ENCODE results near the gene OTC. TPM values are rescaled to one million over a fixed set of nuclear protein-coding genes. Genes with fewer than 3 reads are reported as not detected.

OTC gene
- polyA plus RNA-seq, 1 donor (not counting 4 experiments of a cell fraction or from before 2014, with no cell fraction given): not detected

DNA sequence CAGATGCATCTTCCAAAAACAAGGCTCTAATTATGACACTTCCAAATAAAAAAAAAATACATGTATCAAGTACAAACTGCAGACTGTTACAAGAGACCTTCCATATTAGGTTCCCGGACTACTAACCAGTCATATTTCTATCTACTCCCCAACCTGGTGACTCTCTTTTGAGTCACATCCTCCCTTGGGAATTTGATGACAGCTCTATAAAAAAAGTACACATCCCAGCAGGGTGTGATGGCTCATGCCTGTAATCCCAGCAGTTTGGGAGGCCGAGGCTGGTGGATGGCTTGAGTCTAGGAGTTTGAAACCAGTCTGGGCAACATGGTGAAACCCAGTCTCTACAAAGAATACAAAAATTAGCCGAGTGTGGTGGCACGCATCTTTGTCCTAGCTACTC is 40.0 kb upstream of the OTC start:
- no peaks in the 10 kb centered on the region for H3K9me3 ChIP-seq (ENCODE audit: control insufficient read depth, low read depth, low read length)
- H3K36me3 ChIP-seq (ENCODE audit: control insufficient read depth in 2 of 2, extremely low read depth in 1 of 2, insufficient read depth in 2 of 2, low read length in 2 of 2): no peaks in the 10 kb centered on the region
- H2AFZ ChIP-seq (ENCODE audit: control insufficient read depth, low read length): no peak overlapping the region
- H3K4me1 ChIP-seq (ENCODE audit: control insufficient read depth, extremely low read depth, insufficient read depth, low read length): peaks cover 18% of the 10 kb centered on the region
- DNase-seq (ENCODE audit: low read depth, low spot score) (no peak), FAIRE-seq (peak; percentile 36)
- dilution Hi-C loops (cut with MboI; ENCODE audit: extremely low pct_ligation_motif_present, low sequenced_read_pairs): no loop called here
- H3K9me1 ChIP-seq (ENCODE audit: control insufficient read depth, extremely low read depth, insufficient read depth, low read length): no peaks in the 10 kb centered on the region
- no peaks in the 10 kb centered on the region for H3K79me2 ChIP-seq (ENCODE audit: control insufficient read depth, insufficient read depth, low read length)
- no peak overlapping the region for H3K4me3 ChIP-seq (ENCODE audit: control insufficient read depth in 2 of 3, extremely low read depth in 1 of 3, insufficient read depth in 2 of 3, low read depth in 1 of 3, low read length in 3 of 3)
- peak overlapping the region; percentile 22 for H3K4me2 ChIP-seq (ENCODE audit: control insufficient read depth, extremely low read depth, insufficient read depth, low read depth, low read length)
- H4K20me1 ChIP-seq (ENCODE audit: control insufficient read depth, extremely low read depth, insufficient read depth, low read length): no peaks in the 10 kb centered on the region
- H3K9ac ChIP-seq (ENCODE audit: control insufficient read depth, extremely low read depth, insufficient read depth, low read length): no peak overlapping the region
- no peak for TF ChIP-seq EZH2 (IDR thresholded peaks at IDR 0.05; ENCODE audit: low read length)
- TF ChIP-seq, protein P1, sequence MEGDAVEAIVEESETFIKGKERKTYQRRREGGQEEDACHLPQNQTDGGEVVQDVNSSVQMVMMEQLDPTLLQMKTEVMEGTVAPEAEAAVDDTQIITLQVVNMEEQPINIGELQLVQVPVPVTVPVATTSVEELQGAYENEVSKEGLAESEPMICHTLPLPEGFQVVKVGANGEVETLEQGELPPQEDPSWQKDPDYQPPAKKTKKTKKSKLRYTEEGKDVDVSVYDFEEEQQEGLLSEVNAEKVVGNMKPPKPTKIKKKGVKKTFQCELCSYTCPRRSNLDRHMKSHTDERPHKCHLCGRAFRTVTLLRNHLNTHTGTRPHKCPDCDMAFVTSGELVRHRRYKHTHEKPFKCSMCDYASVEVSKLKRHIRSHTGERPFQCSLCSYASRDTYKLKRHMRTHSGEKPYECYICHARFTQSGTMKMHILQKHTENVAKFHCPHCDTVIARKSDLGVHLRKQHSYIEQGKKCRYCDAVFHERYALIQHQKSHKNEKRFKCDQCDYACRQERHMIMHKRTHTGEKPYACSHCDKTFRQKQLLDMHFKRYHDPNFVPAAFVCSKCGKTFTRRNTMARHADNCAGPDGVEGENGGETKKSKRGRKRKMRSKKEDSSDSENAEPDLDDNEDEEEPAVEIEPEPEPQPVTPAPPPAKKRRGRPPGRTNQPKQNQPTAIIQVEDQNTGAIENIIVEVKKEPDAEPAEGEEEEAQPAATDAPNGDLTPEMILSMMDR (optimal IDR thresholded peaks at IDR 0.05 in 1 of 3, IDR thresholded peaks at IDR 0.05 in 1 of 3, conservative IDR thresholded peaks at IDR 0.05 in 1 of 3; ENCODE audit: extremely low read depth in 1 of 3, insufficient read depth in 2 of 3, low read length in 3 of 3): no peak
- no peaks in the 10 kb centered on the region for H3K27me3 ChIP-seq (ENCODE audit: control insufficient read depth, extremely low read depth, insufficient read depth, low read length)
- peak overlapping the region; percentile 36 for H3K27ac ChIP-seq (ENCODE audit: control insufficient read depth, insufficient read depth, low read length)

GRCh38 chrX:38313190-38313589 is 39.2 kb upstream of the OTC start:
- no peak overlapping the region for H3K4me2 ChIP-seq (ENCODE audit: control insufficient read depth, extremely low read depth, insufficient read depth, low read depth, low read length)
- TF ChIP-seq EZH2 (IDR thresholded peaks at IDR 0.05; ENCODE audit: low read length): no peak
- TF ChIP-seq, protein P1 (optimal IDR thresholded peaks at IDR 0.05 in 1 of 3, IDR thresholded peaks at IDR 0.05 in 1 of 3, conservative IDR thresholded peaks at IDR 0.05 in 1 of 3; ENCODE audit: extremely low read depth in 1 of 3, insufficient read depth in 2 of 3, low read length in 3 of 3): no peak
- no peaks in the 10 kb centered on the region for H3K27me3 ChIP-seq (ENCODE audit: control insufficient read depth, extremely low read depth, insufficient read depth, low read length)
- no peak overlapping the region for H3K4me3 ChIP-seq (ENCODE audit: control insufficient read depth in 2 of 3, extremely low read depth in 1 of 3, insufficient read depth in 2 of 3, low read depth in 1 of 3, low read length in 3 of 3)
- H3K9me1 ChIP-seq (ENCODE audit: control insufficient read depth, extremely low read depth, insufficient read depth, low read length): no peaks in the 10 kb centered on the region
- FAIRE-seq (no peak), DNase-seq (ENCODE audit: low read depth, low spot score) (no peak)
- H3K4me1 ChIP-seq (ENCODE audit: control insufficient read depth, extremely low read depth, insufficient read depth, low read length): peaks cover 18% of the 10 kb centered on the region
- H3K79me2 ChIP-seq (ENCODE audit: control insufficient read depth, insufficient read depth, low read length): no peaks in the 10 kb centered on the region
- H3K9ac ChIP-seq (ENCODE audit: control insufficient read depth, extremely low read depth, insufficient read depth, low read length): no peak overlapping the region
- dilution Hi-C loops (cut with MboI; ENCODE audit: extremely low pct_ligation_motif_present, low sequenced_read_pairs): no loop called here
- H3K9me3 ChIP-seq (ENCODE audit: control insufficient read depth, low read depth, low read length): no peaks in the 10 kb centered on the region
- H4K20me1 ChIP-seq (ENCODE audit: control insufficient read depth, extremely low read depth, insufficient read depth, low read length): no peaks in the 10 kb centered on the region
- H3K36me3 ChIP-seq (ENCODE audit: control insufficient read depth in 2 of 2, extremely low read depth in 1 of 2, insufficient read depth in 2 of 2, low read length in 2 of 2): no peaks in the 10 kb centered on the region
- H2AFZ ChIP-seq (ENCODE audit: control insufficient read depth, low read length): no peak overlapping the region
- H3K27ac ChIP-seq (ENCODE audit: control insufficient read depth, insufficient read depth, low read length): no peak overlapping the region
